Stimulated activated CD8-positive, alpha-beta memory T cell treated with anti-CD3 and anti-CD28 coated beads, Interleukin-12 subunit alpha, Interleukin-12 subunit beta, amount 100 ng/mL, for 4 hours (primary cell): ENCODE results near the gene POLE2.
A peak's percentile ranks its signal among the peaks of the same experiment; 100 is the strongest.
"Not testable (repeated sequence)": the region's sequence is repeated elsewhere in the genome, so short reads cannot be mapped to it uniquely, and the experiment has no call there.

Experiments
- DNase-seq: peaks from one replicate; pipeline ENCODE4 v3.0.0-alpha.2; 2020; ENCODE audit warnings: low read depth

POLE2 gene

GRCh38 chr14:49687942-49688700, at the start of gene POLE2:
Gene POLE2 (minus strand): TSS chr14:49688214. CDS start chr14:49688203, 11 bp downstream.
- DNase-seq = peak; percentile 61

DNA sequence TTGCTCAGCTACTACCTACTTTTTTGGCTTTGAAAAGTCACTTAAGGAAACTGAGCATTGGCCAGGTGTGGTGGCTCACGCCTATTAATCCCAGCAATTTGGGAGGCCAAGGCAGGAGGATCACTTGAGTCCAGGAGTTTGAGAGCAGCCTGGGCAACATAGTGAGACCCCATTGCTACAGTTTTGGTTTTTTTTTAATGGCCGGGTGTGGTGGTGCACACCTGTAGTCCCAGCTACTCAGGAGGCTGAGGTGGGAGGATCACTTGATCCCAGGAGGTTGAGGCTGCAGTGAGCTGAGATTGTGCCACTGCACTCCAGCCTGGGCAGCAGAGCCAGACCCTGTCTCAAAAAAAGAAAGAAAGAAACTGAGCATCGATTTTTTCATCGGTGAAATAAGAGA, 47.7 kb upstream of the POLE2 start:
- not testable (repeated sequence) for DNase-seq

GRCh38 chr14:49733836-49734235, 45.8 kb upstream of the POLE2 start:
- DNase-seq = no peak

- no peak for DNase-seq
Observed at GRCh38 chr14:49732896-49733295, 44.9 kb upstream of the POLE2 start.

DNA sequence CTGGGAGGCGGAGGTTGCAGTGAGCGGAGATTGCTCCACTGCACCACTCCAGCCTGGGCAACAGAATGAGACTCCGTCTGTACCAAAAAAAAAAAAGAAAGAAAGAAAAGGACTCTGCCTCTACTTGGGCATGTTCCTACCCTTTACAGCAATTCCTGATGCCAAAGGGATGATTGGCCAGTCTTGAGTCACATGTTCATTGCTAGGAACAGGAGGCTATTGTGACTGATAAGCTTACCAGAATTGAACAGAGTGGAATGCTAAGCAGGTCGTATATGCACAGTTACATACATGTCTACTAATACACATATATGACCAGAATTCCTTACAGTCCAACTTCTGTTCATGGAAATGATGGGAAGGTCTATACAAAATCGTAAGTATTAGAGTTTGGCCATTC, 39.2 kb upstream of the POLE2 start:
- no peak for DNase-seq

DNA sequence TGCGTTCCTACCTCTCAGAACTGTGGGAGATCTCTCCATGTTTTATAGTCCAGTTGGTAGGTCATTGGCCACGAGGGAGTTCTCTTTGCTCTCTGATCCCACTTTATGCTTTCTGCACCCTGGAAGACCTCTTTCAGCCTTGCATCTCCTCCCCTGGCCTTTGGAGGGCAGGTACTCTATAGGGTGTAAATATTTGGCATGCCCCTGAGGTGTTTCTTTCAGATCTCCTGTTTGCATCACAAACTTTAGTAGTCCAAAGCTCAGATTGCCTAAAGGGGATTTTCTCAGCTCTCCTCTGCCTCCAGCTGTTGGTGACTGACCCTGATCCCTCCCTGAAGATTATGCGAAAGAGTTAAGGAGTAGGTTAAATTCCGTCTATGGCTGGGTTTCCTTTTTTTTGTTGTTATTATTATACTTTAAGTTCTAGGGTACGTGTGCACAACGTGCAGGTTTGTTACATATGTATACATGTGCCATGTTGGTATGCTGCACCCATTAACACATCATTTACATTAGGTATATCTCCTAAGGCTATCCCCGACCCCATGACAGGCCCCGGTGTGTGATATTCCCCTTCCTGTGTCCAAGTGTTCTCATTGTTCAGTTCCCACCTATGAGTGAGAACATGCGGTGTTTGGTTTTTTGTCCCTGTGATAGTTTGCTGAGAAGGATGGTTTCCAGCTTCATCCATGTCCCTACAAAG, 33.9 kb upstream of the POLE2 start:
- DNase-seq = not testable (repeated sequence)

DNA sequence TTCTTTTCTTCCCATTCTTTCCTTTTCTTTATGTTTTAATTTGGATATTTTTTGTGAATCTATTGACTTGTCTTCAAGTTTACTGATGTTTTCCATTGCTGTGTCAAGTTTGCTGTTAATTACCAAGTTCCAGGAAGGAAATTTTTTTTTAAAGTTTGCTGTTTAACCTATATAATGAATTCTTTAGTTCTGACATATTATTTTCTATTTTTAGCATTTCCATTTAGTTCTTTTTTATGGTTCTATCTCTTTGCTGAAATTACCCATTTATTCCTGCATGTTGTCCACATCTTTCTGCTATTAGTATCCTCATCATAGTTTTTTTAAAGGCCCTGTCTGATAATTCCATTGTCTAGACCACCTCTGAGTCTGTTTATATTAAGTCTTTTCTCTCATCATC, 32.7 kb upstream of the POLE2 start:
- no peak for DNase-seq

GRCh38 chr14:49710993-49711392, 23.0 kb upstream of the POLE2 start:
- DNase-seq = not testable (repeated sequence)

- DNase-seq = not testable (repeated sequence)
Observed at GRCh38 chr14:49704471-49704870, 16.5 kb upstream of the POLE2 start.

DNA sequence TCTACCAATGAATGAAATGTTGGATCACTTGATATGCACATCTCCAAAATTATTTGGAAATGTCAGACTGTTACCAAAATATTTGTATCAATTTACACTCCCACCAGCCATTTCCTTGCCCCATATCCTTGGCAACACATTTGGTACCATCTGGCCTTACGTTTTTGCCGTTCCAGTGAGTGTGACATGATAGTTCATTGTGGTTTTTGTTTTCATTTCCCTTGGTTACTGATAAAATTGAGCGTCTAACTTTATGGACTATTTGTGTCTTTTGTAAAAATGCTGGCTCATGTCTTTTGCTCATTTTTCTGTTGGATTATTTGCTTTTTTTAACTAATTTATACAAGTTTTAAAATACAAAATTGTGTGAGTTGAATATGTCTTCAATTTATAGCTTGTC, 16.0 kb upstream of the POLE2 start:
- DNase-seq = no peak

- DNase-seq = no peak
Observed at GRCh38 chr14:49702725-49703124, 14.7 kb upstream of the POLE2 start.

DNA sequence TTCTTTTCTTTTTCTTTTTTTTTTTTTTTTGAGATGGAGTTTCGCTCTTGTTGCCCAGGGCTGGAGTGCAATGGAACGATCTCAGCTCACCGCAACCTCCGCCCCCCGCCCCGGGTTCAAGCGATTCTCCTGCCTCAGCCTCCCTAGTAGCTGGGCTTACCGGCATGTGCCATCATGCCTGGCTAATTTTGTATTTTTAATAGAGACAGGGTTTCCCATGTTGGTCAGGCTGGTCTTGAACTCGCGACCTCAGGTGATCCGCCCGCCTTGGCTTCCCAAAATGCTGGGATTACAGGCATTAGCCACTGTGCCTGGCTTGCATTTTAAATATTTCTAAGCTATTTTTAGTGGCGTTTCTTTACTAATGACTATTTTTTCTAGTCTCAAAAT, 5.7 kb upstream of the POLE2 start:
- DNase-seq = not testable (repeated sequence)

DNA sequence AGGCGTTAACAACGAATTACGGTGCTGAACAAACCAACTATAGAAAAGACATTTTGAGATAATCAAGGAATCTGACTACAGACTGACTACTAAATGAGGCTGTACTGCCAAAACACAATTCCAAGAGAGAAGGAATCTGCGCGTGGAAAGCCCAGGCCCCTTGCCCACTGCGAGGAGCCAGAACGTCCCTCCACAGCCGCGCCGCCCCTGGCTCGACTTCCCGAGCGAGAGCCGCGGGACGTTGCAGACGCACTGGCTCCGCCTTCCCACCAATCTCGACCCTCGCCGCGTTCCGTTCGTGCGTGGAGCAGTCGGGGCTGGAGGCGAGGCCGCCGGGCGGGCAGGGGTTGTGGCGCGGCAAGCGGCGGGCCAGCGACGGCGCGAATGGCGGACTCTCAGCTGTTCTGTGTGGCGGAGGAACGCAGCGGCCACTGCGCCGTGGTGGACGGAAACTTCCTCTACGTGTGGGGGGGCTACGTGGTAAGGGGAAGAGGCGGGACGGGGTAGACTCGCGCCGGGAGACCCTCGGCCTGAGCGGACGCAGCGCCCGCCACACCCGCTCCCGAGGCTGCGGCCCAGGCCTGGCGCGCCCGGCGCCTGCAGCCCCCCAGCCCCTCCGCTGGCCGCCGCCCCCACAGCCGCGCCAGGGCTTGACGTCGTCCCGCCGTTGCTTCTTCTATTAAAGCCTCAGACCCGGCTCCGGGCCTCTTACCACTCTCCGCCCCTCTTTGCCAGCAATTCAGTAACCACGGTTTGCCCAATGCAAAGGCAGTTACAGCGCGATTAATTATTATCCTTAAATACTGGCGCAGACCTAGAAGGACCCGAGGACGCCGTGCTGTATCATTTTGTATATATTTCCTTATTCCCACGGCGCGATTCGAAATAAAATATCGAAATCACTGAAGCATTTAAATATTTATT, 5.1 kb upstream of the POLE2 start, which contains the start of gene KLHDC1:
TSS of gene KLHDC1 (plus strand) at position 310 of the 924 bp plus-strand sequence. CDS start at position 385, 75 bp downstream.
- peak; percentile 62 for DNase-seq

DNA sequence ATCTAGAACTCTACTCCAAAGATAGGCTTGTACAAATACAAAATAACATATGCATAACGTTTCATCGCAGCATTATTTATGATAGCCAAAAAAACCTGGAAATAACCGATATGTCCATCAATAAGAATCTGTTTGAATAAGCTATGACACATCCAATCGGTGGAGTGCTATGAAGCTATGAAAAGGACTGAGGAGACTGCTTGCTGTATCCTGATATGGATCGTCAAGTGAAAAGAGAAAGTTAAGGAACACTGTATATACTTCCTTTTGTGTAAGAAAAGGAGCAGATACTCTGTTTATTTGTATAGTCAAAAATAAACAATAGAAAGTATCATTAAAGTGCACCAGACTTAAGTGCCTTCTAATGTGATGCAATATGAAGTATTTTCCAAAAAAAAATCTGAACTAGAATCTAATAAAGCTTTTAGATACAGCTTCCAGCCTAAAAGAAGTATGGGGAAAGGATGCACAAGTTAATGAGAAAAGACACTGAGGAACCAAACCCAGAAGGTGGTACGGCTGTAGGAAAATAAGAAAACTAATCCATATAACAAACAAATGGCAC, 4.3 kb upstream of the POLE2 start:
- DNase-seq = no peak

DNA sequence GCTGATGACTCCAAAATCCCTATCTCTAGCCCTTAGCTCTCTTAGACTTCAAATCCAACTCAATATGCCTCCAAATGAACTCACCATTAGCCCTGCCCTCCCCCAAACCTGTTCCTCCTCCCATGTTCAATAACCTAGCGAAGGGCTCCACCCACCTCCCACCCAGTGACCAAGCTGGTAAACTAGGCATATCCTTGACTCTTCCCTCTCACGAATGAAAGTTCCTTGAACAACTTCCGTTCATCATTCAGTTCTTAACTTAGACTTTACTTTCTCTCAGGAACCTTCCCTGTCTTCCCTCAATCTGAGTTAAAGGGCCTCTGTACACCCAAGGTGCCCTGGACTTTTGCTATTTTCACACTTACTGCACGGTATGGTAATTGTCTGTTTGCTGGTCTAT, 3.0 kb upstream of the POLE2 start:
- DNase-seq = no peak

DNA sequence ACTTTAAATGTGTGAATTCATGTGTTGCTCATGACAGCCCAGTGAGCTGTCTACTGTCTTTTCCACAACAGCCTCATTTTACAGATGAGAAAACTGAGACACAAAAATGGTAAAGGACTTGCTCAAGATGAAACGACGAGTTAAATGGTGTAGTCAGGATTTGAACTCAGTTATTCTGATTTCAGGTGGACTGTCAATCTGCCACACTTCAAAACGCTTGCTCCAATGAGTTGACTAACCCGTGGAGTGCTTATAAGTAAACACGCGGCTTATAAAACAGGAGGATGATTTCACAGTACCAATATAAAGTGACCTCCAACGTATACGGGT, 652 bp upstream of the POLE2 start:
- DNase-seq = no peak

DNA sequence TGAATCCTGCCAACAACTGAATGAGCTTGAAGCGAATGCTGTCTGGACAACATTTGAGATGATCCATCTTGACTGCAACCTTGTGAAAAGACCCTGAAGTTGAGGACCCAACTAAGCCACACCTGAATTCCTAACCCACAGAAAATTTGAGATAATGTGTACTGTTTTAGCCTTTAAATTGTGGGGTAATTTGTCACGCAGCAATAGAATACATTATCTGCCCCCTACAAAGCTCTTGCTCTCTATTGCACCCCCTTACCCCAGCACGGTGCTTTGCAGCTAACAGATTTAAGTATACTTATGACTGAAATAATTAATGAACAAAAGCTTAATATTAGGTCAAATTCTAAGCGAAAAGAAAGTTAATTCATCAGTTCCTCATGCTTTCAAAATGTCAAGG, 1.6 kb downstream of the POLE2 start:
- no peak for DNase-seq

- DNase-seq = no peak
Observed at GRCh38 chr14:49679271-49679670, 8.7 kb downstream of the POLE2 start.

GRCh38 chr14:49677643-49678042, 10.4 kb downstream of the POLE2 start:
- no peak for DNase-seq

- no peak for DNase-seq
Observed at GRCh38 chr14:49673586-49673985, 14.4 kb downstream of the POLE2 start.

- no peak for DNase-seq
Observed at GRCh38 chr14:49670475-49670874, 17.5 kb downstream of the POLE2 start.
